GM21723 (cell line): ENCODE data around the gene TBX1.

Experiments
- ATAC-seq: cut with Tn5 transposase; IDR thresholded peaks from one replicate; pipeline ENCODE4 v1.9.1; 2021; ENCODE audit warnings: mild to moderate bottlenecking, moderate library complexity; ENCODE audit not compliant: unreplicated experiment

TBX1 gene

GRCh38 chr22:19809741-19810140 lies 49.2 kb downstream of the TBX1 start:
- ATAC-seq = no peak

DNA sequence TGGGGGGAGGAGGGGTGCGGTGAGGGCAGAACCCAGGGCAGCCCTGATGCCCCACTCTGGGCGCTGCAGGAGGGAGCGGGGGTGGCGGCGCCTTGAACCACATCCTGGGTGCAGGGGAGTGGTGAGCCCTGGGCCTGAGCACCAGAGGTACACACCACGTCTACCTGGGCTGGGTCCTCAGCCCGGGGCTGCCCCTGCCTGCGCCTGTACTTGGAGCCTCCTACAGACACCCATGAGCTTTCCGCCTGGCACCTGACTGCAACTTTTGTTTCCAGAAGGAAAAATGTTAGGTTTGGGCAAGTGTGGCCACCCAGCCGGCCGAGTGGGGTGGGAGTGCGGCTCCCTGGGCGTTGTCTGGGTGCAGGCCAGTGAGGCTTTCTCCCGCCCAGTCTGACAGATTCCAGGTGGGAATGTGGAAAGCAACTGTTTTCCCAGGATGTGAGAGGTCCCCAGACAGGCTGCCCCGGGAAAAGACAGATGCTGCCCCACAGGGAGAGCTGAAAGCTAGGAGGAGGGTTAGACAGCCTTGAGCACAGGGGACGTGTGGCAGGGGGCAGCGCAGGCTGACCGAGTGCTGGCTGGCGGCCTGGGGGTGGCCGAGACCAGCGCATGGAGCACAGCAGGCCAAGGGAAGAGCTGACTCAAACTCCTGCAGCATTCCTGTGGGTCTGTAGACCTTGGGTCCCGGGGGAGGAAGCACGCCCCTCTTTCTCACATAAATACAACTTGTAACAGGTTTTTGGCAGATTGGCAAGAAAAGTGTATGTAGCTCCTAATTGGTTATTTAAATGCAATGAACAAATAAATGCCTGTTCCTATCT lies 50.0 kb downstream of the TBX1 start:
- no peak for ATAC-seq

DNA sequence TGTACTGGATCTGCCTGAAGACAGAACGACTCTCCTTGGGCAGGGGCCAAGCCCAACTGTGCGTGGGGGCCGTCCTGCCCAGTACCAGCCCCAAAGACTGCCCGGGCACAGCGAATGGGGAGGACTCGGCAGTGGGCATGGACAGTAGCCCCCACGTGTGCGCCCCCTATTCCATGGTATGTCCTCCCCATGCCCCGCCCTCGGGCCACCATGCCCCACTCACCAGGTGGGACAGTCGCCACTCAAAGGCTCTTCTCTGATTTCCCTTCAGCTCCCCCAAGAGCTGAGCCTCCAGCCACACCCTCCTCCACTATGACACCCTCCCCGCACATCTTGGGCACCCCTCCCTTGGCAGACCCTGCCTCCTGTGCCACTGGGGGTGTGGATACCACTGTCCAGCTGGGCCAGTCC lies 50.6 kb downstream of the TBX1 start:
- ATAC-seq = no peak

DNA sequence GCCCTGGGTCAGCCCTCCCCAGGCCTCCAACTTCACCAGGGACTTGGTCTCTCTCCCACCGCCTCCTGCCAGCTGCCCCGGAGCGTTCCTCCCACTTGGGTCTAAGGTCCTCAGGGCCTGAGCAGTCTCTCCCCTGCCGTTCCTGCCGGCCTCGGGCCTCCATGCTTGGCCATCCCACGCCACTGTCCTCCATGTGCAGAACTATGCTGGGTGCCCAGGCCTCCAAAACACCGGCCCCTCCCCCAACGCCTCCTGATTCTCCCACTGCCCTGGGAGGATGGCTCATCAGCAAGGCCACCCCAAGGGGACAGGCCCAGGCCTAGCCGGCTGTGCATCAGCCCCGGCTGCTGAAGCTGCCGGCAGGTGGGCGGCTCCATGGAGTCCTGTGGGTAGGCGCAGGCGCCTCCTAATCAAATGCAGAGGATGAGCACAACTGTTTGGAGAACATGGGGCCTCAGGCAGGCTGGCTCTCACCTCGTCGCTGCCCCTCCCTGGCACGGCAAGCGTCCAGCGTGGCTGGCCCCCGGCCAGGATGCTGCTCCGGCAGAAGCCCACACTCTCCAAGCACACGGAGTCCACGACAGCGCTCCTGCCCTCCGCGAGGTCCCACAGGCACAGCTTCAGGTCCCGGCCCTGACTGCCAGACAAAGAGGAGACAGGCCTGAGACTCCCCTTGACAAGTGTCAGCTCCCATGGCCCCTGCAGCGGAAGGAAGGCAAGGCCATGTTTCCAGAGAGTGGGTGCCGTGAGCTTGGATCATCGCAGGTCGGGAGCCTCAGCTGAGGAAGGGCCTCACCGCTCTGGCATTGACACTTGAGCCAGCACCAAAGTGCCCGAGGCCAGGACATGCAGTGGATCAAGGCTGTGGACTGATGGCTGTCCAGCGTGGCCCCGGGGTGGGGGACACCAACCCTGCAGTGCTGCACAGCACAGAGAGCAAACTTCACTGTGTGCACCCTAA lies 51.5 kb downstream of the TBX1 start:
- ATAC-seq = no peak

DNA sequence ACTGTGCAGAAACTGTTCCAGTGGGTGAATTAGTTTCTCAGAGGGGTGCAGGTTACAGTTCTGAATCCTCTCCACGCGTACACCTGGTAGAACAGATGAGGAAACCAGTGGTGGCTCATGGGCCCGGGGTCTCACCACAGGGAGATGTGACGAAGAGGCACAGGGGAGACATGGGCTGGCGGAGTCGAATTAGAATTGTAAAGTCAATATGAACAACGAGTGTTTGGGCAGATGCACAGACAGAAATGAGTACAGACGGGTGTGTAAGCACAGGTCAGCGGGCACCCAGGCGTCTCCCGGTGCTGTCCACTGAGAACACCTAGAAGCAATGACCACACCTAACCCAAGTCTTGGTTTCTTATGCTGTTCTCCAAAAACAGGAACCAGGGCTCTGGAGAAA lies 52.3 kb downstream of the TBX1 start:
- no peak for ATAC-seq

DNA sequence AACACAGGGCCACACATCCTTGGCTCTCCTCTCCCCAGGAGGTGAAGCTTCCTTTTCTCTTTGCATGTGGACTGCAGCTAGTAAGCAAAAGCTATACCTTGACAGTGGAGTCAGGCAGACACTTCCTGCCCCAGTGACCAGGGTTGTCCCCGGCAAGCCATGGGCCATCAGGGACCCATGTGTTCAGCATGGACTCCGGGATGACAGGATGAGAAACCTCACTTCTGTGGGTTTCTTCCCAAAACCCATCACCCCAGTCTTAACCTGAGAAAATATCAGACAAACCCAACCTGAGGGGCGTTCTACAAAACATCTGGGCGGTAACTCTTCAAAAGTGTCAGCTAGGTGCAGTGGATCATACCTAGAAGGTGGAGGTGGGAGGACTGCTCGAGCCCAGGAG lies 53.9 kb downstream of the TBX1 start:
- ATAC-seq = no peak

GRCh38 chr22:19815093-19815822 lies 54.7 kb downstream of the TBX1 start:
- no peak for ATAC-seq

GRCh38 chr22:19815823-19816290 lies 55.3 kb downstream of the TBX1 start:
- no peak for ATAC-seq

DNA sequence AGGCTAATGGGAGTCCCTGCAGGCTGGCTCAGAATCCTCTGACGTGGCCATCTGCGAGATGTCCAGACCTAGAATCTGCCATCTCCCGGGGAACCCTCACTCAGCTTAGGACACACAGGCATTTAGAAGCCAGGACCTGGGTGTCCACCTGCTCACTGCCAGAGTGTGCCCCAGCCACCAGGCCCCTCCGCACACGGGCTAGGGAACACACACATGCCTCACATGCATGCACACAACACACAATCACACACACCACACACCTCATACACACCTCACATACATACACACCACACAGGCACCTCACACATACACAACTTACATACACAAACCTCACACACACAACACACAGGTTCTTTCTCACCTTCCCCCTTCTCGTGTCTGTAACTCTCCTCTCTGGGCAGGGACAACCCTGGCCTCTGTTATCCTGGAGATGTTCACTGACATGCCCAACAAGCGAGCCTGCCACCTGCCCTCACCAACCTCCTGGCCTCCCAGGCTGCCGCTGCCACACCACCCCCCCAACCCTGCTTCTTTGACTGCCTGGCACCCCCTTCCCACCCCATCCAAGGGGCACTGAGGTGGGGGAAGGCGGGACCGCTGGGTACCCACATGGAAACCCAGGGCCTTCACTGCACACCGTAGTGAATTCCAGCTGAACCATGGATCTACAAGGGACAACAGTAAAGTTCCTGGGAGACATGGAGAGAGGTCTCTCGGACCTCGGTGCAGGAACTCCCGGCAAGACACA lies 56.0 kb downstream of the TBX1 start:
- ATAC-seq = no peak
